ENCODE results near the gene ALOX5. TPM values are rescaled to one million over a fixed set of nuclear protein-coding genes. Genes with fewer than 3 reads are reported as not detected.
A peak's percentile ranks its signal among the peaks of the same experiment; 100 is the strongest.

ALOX5 gene
- total RNA-seq, 2 donors from 2014 or later: 21.2 to 35.0 TPM

DNA sequence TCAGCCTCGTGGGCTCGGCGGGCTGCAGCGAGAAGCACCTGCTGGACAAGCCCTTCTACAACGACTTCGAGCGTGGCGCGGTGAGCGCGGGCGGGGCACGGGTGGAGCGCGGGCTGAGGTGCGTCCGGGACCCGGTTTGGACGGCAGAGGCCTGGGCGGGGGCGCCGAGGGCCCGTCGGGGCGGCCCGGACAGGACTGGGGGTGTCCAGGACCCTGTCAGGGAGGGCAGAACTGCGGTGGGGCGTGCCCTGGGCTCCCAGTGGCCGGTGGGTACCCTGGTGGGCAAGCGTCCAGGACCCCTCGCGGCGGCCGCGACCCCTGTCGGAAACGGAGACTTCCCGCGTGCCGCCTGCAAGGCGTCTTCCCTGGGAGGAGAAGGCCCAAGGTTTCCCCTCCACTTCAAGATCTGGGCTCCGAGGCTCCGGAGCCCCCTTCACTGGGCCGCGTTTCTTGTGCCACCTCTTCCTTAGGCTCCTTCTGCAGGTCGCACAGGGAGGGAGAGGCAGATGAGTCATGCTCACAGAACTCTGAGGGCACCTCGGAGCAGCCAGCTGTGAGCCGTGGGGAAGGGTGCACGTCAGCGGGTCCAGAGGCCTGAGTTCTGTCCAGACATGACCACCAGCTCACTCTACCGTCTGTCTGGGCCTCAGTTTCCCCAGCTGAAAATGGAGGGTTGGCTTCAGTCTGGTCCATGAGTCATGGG, 485 bp downstream of the ALOX5 start:
- Histone ChIP-seq H3K27me3 (replicated peaks; ENCODE audit: insufficient read depth) (peaks cover 5% of the 10 kb centered on the region), H3K4me1 (replicated peaks) (peaks cover 6% of the 10 kb centered on the region), H3K36me3 (no peaks in the 10 kb centered on the region), H3K9me3 (no peaks in the 10 kb centered on the region), H3K4me3 (peak overlapping the region; percentile 32 to 37), H3K27ac (no peak overlapping the region)
- no peak for DNase-seq (ENCODE audit: low spot score)
- intact Hi-C loops (cut with DNase I): no loop called here
- WGBS: 4% methylated on average over 42 of the region's 51 CpGs
- TF ChIP-seq CTCF (IDR thresholded peaks at IDR 0.05) (no peak), POLR2AphosphoS5 (IDR thresholded peaks at IDR 0.05) (no peak), POLR2A (IDR thresholded peaks at IDR 0.05) (no peak)

- intact Hi-C loops (cut with DNase I): no loop called here
- Histone ChIP-seq H3K4me3 (no peak overlapping the region), H3K27ac (no peak overlapping the region), H3K27me3 (replicated peaks; ENCODE audit: insufficient read depth) (peaks cover 5% of the 10 kb centered on the region), H3K9me3 (no peaks in the 10 kb centered on the region), H3K4me1 (replicated peaks) (peaks cover 6% of the 10 kb centered on the region), H3K36me3 (no peaks in the 10 kb centered on the region)
- TF ChIP-seq POLR2A (IDR thresholded peaks at IDR 0.05): no peak
- no peak for TF ChIP-seq POLR2AphosphoS5 (IDR thresholded peaks at IDR 0.05)
- no peak for TF ChIP-seq CTCF (IDR thresholded peaks at IDR 0.05)
- WGBS: 71% methylated on average over 8 of the region's 8 CpGs
- no peak for DNase-seq (ENCODE audit: low spot score)
These were observed 1.1 kb downstream of the ALOX5 start for GRCh38 chr10:45375101-45375500.

GRCh38 chr10:45375716-45376231, 1.8 kb downstream of the ALOX5 start:
- peaks cover 6% of the 10 kb centered on the region for H3K4me1 ChIP-seq (replicated peaks)
- H3K27ac ChIP-seq: no peak overlapping the region
- no peak for TF ChIP-seq POLR2A (IDR thresholded peaks at IDR 0.05)
- TF ChIP-seq POLR2AphosphoS5 (IDR thresholded peaks at IDR 0.05): no peak
- no peak for TF ChIP-seq CTCF (IDR thresholded peaks at IDR 0.05)
- DNase-seq (ENCODE audit: low spot score): no peak
- 78% methylated on average over 12 of the region's 12 CpGs for WGBS
- H3K4me3 ChIP-seq: no peak overlapping the region
- intact Hi-C loops (cut with DNase I): no loop called here
- H3K27me3 ChIP-seq (replicated peaks; ENCODE audit: insufficient read depth): peaks cover 5% of the 10 kb centered on the region
- H3K9me3 ChIP-seq: no peaks in the 10 kb centered on the region
- H3K36me3 ChIP-seq: no peaks in the 10 kb centered on the region

- DNase-seq (ENCODE audit: low spot score): no peak
- H3K4me3 ChIP-seq: no peak overlapping the region
- 65% methylated on average over 2 of the region's 2 CpGs for WGBS
- H3K9me3 ChIP-seq: no peaks in the 10 kb centered on the region
- no peak overlapping the region for H3K27ac ChIP-seq
- peaks cover 6% of the 10 kb centered on the region for H3K4me1 ChIP-seq (replicated peaks)
- intact Hi-C loops (cut with DNase I): no loop called here
- peaks cover 5% of the 10 kb centered on the region for H3K27me3 ChIP-seq (replicated peaks; ENCODE audit: insufficient read depth)
- no peak for TF ChIP-seq CTCF (IDR thresholded peaks at IDR 0.05)
- no peak for TF ChIP-seq POLR2AphosphoS5 (IDR thresholded peaks at IDR 0.05)
- TF ChIP-seq POLR2A (IDR thresholded peaks at IDR 0.05): no peak
- no peaks in the 10 kb centered on the region for H3K36me3 ChIP-seq
These were observed 2.4 kb downstream of the ALOX5 start for GRCh38 chr10:45376371-45376801.

DNA sequence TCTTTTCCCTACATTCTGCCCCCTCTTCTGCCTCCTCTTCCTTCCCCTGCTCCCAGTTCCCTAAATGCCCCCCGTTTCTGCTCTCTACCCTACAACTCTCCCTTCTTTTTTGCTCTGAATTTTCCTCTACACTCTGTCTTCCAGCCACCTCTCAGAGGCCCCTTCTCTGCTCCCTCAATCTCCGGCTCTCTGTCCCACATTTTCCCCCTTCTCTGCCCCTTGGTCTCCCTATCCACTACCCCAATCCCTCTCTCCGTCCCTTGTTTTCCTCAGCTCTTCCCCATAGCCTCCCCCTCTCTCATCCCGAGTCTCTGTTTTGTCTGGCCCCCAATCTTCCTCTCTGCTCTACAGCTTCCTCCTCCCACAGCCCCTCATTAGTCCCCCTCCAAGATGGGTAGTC, 3.3 kb downstream of the ALOX5 start:
- no peak overlapping the region for H3K4me3 ChIP-seq
- peaks cover 5% of the 10 kb centered on the region for H3K27me3 ChIP-seq (replicated peaks; ENCODE audit: insufficient read depth)
- no peaks in the 10 kb centered on the region for H3K36me3 ChIP-seq
- no peak overlapping the region for H3K27ac ChIP-seq
- H3K4me1 ChIP-seq (replicated peaks): peaks cover 6% of the 10 kb centered on the region
- TF ChIP-seq POLR2A (IDR thresholded peaks at IDR 0.05): no peak
- TF ChIP-seq POLR2AphosphoS5 (IDR thresholded peaks at IDR 0.05): no peak
- TF ChIP-seq CTCF (IDR thresholded peaks at IDR 0.05): no peak
- no peaks in the 10 kb centered on the region for H3K9me3 ChIP-seq
- intact Hi-C loops (cut with DNase I): no loop called here
- WGBS: 63% methylated on average over 4 of the region's 4 CpGs
- no peak for DNase-seq (ENCODE audit: low spot score)
